ENCODE measurements around the gene DDX1. TPM values are rescaled to one million over a fixed set of nuclear protein-coding genes. Genes with fewer than 3 reads are reported as not detected.

The DDX1 gene
- total RNA-seq, 4 donors from 2014 or later, result 48.7 to 60.0 (median 55.1) TPM

GRCh38 chr2:15672961-15673918 lies 81.6 kb downstream of the DDX1 start:
- DNase-seq (ENCODE audit: low spot score), result no peak
- ATAC-seq (ENCODE audit: low FRiP score), result no peak
- no peak for TF ChIP-seq CTCF (IDR thresholded peaks at IDR 0.05)

GRCh38 chr2:15673919-15674636 lies 82.4 kb downstream of the DDX1 start:
- no peak for DNase-seq (ENCODE audit: low spot score)
- TF ChIP-seq CTCF (IDR thresholded peaks at IDR 0.05), result no peak
- peak; percentile 30 for ATAC-seq (ENCODE audit: low FRiP score)

GRCh38 chr2:15674637-15675455 lies 83.2 kb downstream of the DDX1 start:
- DNase-seq (ENCODE audit: low spot score) (no peak), ATAC-seq (ENCODE audit: low FRiP score) (peak; percentile 81)
- TF ChIP-seq CTCF (IDR thresholded peaks at IDR 0.05), result no peak

- no peak for TF ChIP-seq CTCF (IDR thresholded peaks at IDR 0.05)
- no peak for DNase-seq (ENCODE audit: low spot score)
- peak; percentile 63 for ATAC-seq (ENCODE audit: low FRiP score)
Measured at GRCh38 chr2:15675456-15676195, 84.0 kb downstream of the DDX1 start.

- no peak for TF ChIP-seq CTCF (IDR thresholded peaks at IDR 0.05)
- ATAC-seq (ENCODE audit: low FRiP score) (no peak), DNase-seq (ENCODE audit: low spot score) (peak; percentile 28)
Measured at GRCh38 chr2:15677141-15677843, 85.6 kb downstream of the DDX1 start.

GRCh38 chr2:15678346-15678745 lies 86.7 kb downstream of the DDX1 start:
- no peak for TF ChIP-seq CTCF (IDR thresholded peaks at IDR 0.05)
- no peak for DNase-seq (ENCODE audit: low spot score)

More at GRCh38 chr2:15678346-15678745, 86.7 kb downstream of the DDX1 start:
- no peak for ATAC-seq (ENCODE audit: low FRiP score)

Data from omental fat pad (tissue), 4 donors.